Measurements from ENCODE around the gene PROM2. TPM values are rescaled to one million over a fixed set of nuclear protein-coding genes. Genes with fewer than 3 reads are reported as not detected.

Gene PROM2
- polyA plus RNA-seq, 3 donors, result 26.4 to 42.8 (median 28.8) TPM

DNA sequence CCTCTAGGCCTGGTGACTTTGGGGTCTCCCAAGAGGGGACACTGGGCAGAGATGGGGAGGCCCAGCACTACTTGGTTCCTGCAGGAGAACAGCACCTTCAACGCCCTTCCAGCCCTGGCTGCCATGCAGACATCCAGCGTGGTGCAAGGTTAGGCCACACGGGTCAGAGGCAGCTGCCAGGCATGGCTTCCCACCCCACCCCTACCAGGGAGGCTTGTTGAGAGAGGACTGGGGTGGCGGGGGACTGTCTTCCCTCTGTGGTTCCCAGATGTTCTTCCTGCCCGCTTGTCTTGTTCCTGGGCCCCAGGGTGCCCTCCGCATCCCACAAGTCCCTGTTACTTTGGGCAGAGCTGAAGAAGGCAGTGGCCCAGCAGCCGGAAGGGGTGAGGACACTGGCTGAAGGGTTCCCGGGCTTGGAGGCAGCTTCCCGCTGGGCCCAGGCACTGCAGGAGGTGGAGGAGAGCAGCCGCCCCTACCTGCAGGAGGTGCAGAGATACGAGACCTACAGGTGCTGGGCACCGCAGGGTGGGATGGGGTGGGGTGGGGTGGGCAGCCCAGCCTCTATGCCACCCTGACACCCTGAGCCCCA, 4.5 kb downstream of the PROM2 start:
- DNase-seq (ENCODE audit: extremely low read depth in 1 of 11, low read depth in 9 of 11, low spot score in 4 of 11), result no peak

DNA sequence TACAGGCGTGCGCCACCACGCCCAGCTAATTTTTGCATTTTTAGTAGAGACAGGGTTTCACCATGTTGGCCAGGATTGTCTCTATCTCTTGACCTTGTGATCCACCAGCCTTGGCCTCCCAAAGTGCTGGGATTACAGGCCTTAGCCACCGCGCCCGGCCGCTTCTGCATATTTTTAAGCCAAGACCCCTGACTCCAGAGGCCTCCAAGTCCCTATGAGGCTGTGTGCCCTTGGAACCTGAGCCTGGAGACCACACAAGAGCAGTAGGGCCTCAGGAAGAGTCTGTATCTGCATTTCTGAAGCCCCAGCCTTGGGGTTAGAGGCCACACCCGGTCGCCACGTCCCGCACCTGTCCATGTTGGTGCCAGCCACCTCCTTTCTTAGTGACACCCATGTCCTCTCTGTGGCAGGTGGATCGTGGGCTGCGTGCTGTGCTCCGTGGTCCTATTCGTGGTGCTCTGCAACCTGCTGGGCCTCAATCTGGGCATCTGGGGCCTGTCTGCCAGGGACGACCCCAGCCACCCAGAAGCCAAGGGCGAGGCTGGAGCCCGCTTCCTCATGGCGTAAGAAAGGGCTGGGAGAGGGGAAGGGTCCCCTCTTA, 5.3 kb downstream of the PROM2 start:
- no peak for DNase-seq (ENCODE audit: extremely low read depth in 1 of 11, low read depth in 9 of 11, low spot score in 4 of 11)

DNA sequence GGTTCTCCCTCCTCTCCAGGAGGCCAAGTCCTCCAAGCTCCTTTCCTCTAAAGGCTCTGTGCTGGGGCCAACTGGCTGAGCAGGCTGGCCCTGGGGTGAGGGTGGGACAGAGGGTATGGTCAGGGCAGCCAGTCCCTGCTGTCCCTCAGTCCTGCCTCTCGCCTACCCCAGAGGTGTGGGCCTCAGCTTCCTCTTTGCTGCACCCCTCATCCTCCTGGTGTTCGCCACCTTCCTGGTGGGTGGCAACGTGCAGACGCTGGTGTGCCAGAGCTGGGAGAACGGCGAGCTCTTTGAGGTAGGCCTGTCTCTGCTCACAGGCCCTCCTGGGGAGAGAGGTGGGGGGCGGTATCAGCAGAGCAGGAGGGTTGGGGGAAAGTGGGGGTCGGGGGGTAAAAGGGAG, 6.8 kb downstream of the PROM2 start:
- DNase-seq (ENCODE audit: extremely low read depth in 1 of 11, low read depth in 9 of 11, low spot score in 4 of 11), result no peak

DNA sequence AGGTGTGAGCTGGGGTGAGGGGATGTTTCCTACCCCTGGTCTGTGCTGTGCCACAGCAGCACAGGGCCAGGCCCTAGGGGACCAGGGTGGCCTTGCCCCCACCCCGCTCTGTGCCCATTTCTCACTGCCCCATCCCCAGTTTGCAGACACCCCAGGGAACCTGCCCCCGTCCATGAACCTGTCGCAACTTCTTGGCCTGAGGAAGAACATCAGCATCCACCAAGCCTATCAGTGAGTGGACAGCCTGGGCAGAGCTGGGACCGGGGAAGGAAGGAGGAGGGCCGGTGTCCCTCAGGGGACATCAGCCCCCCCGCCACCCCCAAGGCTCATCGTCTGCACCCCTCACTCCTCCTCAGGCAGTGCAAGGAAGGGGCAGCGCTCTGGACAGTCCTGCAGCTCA, 7.5 kb downstream of the PROM2 start:
- DNase-seq (ENCODE audit: extremely low read depth in 1 of 11, low read depth in 9 of 11, low spot score in 4 of 11), result no peak

GRCh38 chr2:95282458-95282857, 8.2 kb downstream of the PROM2 start:
- no peak for DNase-seq (ENCODE audit: extremely low read depth in 1 of 11, low read depth in 9 of 11, low spot score in 4 of 11)

DNA sequence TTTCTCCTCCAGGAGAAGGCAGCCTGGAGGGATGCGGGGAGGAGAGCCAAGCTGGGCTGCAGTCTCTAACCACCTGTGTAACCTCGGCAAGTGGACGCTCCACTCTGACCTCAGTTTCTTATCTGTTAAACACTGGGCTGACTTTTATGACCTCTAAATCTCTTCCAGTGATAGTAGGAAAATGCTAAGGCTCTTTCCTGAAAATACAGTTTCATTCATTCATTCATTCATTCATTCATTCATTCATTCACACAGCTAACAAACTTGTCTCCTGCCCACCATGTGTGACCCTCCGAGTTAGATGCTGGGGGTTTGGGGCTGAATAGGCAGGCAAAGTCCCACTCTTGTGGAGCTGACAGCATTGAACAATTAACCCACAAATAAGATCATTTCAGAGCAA, 9.3 kb downstream of the PROM2 start:
- no peak for DNase-seq (ENCODE audit: extremely low read depth in 1 of 11, low read depth in 9 of 11, low spot score in 4 of 11)

- no peak for DNase-seq (ENCODE audit: extremely low read depth in 1 of 11, low read depth in 9 of 11, low spot score in 4 of 11)
These were observed 10.8 kb downstream of the PROM2 start for GRCh38 chr2:95284886-95285541.

- DNase-seq (ENCODE audit: extremely low read depth in 1 of 11, low read depth in 9 of 11, low spot score in 4 of 11), result no peak
These were observed 11.3 kb downstream of the PROM2 start for GRCh38 chr2:95285542-95285932.

DNA sequence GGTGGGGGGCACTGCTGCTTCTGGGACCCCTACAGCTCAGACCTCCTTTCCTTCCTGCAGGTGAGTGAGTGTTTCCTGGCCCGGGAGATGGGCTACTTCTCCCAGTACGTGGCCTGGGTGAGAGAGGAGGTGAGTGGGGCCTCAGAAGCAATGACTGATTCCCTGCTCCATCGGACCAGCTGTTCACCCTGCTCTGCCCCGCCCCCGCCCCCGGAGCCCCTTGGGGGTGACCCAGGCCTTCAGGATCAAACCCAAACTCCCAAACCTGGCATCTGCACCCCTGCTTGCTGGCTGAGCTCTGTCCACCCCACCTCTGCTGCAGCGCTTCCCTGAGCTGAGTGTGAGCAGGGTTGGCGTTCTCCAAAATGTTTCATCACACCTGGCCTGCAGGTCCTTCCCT, 13.1 kb downstream of the PROM2 start:
- DNase-seq (ENCODE audit: extremely low read depth in 1 of 11, low read depth in 9 of 11, low spot score in 4 of 11), result no peak

DNA sequence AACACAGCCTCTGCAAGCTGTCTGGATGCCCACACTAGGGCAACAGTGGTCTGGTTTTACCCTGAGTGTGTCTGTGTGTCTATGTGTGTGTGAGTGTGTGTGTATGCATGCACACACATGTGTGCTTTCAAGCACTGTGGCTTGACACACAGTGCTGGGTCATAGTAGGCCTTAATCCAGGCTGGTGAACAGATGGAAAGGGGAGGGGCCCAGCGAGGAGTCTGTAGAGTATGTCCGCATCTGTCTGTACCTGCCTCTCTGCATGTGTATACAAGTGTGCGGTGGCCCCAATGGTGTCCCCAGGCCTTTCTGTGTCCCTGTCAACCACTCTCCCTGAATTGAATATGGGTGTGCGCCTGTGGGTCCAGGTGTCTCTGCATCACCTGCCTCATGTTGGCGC, 13.6 kb downstream of the PROM2 start:
- DNase-seq (ENCODE audit: extremely low read depth in 1 of 11, low read depth in 9 of 11, low spot score in 4 of 11), result no peak

DNA sequence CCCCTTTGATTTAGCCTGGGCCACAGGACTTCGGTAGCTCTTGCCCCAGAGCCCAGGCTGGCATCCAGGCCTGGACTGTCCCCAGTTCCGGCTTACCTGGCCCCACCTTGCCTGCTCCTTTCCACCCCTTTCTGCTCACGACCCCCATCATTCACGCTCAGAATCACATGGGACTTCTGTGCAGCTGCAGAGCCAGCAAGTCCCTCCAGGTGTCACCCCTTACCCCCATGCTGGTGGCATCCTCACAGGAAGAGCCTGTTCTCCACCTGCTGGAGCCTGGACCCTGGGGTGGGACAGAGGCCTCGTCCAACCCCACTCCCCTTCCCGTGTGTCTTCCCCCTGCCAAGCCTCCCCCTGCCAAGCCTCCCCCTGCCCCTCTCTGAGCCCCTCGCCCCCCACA, 15.0 kb downstream of the PROM2 start:
- DNase-seq (ENCODE audit: extremely low read depth in 1 of 11, low read depth in 9 of 11, low spot score in 4 of 11), result no peak

- no peak for DNase-seq (ENCODE audit: extremely low read depth in 1 of 11, low read depth in 9 of 11, low spot score in 4 of 11)
These were observed 17.0 kb downstream of the PROM2 start for GRCh38 chr2:95291222-95291621.

DNA sequence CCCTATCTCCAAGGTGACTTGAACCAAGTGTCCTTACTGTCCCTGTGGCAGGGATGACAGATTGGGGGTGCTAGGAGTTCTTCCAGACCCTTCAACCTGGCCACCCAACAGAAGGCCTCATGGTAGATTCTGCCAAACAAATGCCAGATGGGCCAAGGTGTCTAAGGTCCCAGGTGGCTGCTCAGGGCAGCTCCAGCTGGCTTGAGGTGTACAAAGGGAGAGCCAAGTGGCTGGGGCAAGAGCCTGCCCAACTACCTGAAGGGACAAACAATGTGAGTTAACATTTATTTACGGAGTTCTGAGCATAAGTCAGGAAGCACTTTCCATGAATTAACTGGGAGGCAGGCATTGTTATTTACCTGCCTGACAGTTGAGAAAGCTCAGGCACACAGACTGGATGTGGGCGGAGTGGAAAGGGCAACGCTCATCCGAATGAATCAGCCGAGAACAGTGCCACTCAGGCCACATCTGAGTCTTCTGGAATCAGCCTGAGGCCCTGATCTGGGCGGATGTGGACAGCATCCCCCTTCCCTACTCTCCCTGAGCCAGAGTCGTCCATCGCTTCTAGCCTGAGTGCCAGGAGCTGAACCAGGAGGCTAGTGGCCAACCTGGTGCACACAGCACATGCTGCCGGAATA, 18.5 kb downstream of the PROM2 start:
- no peak for DNase-seq (ENCODE audit: extremely low read depth in 1 of 11, low read depth in 9 of 11, low spot score in 4 of 11)

DNA sequence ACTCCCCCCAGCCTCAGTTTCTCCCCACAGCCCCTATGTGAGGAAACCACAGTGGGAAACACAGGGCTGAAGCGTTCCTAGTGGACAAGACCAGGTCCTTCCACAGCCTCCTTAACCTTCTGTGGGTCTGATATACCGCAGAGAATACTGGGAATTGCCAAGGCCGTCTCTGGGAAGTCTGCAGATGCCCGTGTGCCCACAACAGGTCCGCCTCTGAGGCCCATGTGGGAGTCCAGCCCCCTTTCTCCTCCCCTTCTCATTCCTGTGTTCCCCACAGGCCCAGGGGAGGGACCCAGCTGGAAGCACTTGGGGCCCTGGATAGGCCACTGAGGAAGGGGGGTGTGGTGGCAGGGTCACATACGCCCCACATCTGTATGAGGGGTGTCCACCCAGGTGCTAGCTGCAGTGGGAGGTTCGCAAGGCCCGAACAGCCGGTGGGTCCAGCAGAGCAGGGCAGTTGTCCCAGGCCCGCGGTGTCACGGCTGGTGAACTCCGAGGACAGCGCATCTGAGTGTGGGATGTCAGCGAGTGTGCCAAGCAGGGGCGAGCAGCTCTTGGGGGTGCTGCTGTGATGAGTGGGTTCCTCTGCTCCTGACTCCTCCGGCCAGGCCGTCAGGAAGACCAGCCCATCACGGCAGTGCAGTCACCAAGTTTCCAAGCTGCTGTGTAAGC, 20.5 kb downstream of the PROM2 start:
- DNase-seq (ENCODE audit: extremely low read depth in 1 of 11, low read depth in 9 of 11, low spot score in 4 of 11), result no peak

GRCh38 chr2:95295376-95295775, 21.1 kb downstream of the PROM2 start:
- DNase-seq (ENCODE audit: extremely low read depth in 1 of 11, low read depth in 9 of 11, low spot score in 4 of 11), result no peak

- DNase-seq (ENCODE audit: extremely low read depth in 1 of 11, low read depth in 9 of 11, low spot score in 4 of 11), result no peak
These were observed 21.8 kb downstream of the PROM2 start for GRCh38 chr2:95296011-95296410.

DNA sequence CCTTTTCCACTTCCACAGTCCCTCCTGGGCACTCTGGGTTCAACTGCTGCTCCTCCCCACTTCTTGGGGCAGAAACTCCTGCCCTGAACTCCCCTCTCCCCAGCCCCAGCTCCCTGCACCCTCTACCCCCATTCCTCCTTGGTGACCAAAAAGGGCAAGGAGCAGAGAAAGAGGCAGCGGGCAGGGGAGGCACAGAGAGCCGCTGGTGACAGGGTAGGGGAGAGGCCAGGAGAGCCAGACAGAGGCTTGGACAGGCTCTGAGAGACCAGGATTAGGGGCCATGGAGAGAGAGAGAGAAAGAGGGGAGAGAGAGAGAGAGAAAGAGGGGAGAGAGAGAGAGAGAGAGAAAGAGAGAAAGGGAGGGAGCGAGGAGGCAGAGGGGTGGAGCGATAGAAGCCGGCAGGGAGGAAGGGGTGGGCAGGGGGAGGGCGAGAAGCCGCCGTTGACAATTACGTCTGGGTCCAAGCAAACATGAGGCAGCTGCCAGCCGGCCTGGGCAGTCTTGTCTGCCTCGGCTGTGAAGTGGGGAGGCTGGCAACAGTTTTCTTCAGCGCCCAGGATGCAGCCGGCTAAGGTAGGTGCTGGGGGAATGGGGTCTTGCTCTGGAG, 22.7 kb downstream of the PROM2 start, which contains the start of gene KCNIP3:
TSS of gene KCNIP3 (plus strand) at position 468 of the 608 bp plus-strand sequence. CDS start at position 560, 92 bp downstream.
- DNase-seq (ENCODE audit: extremely low read depth in 1 of 11, low read depth in 9 of 11, low spot score in 4 of 11), result peak in 1 of 11 donors; percentile 48

GRCh38 chr2:95297639-95298395, 23.6 kb downstream of the PROM2 start:
- no peak for DNase-seq (ENCODE audit: extremely low read depth in 1 of 11, low read depth in 9 of 11, low spot score in 4 of 11)
